Esophagus muscularis mucosa (tissue), 4 donors: Measurements from ENCODE around the gene CST7. TPM values are rescaled to one million over a fixed set of nuclear protein-coding genes. Genes with fewer than 3 reads are reported as not detected.

Experiments used
- DNase-seq: peaks from one replicate; pipeline ENCODE4 v3.0.0-alpha.2; 2017; ENCODE audit errors: extremely low spot score
- H3K27ac ChIP-seq, 4 donors: fragments of 200-600 bp; sonication (generic); replicated peaks in 1 of 4; 1 replicate in 3 of 4; 2 replicates in 1 of 4; pipeline ENCODE4 v1.5.1; 2016 to 2019; ENCODE audit warnings: mild to moderate bottlenecking in 1 of 4
- H3K27me3 ChIP-seq, 4 donors: fragments of 200-600 bp; sonication (generic); one replicate each; pipeline versions ENCODE4 v1.5.1 to v1.6.0; 2016 to 2019
- H3K36me3 ChIP-seq, 4 donors: fragments of 200-600 bp; sonication (generic); one replicate each; pipeline ENCODE4 v1.5.1; 2016 to 2019
- H3K4me1 ChIP-seq, 4 donors: fragments of 200-600 bp; sonication (generic); one replicate each; pipeline ENCODE4 v1.5.1; 2016 to 2019
- H3K4me3 ChIP-seq, 4 donors: fragments of 200-600 bp; sonication (generic); 1 replicate in 2 of 4; 2 replicates in 2 of 4; pipeline ENCODE4 v1.5.1; 2016 to 2019; ENCODE audit warnings: mild to moderate bottlenecking in 4 of 4, moderate library complexity in 1 of 4
- H3K9me3 ChIP-seq, 4 donors: fragments of 200-600 bp; sonication (generic); 1 replicate in 3 of 4; 2 replicates in 1 of 4; pipeline ENCODE4 v1.5.1; 2016 to 2019
- EP300 ChIP-seq: sonication (generic); formaldehyde crosslinking; IDR thresholded peaks from one replicate; pipeline ENCODE4 v1.6.1; 2017; ENCODE audit warnings: antibody characterized with exemption
- POLR2A ChIP-seq: fragments of 450-650 bp; IDR thresholded peaks from one replicate; pipeline ENCODE4 v1.6.1; 2017; ENCODE audit warnings: antibody characterized with exemption, moderate library complexity, mild to moderate bottlenecking, low read depth
- POLR2AphosphoS5 ChIP-seq, 2 donors: sonication (generic); formaldehyde crosslinking; IDR thresholded peaks; one replicate each; pipeline ENCODE4 v1.6.1; 2017; ENCODE audit warnings: antibody characterized with exemption in 2 of 2
- WGBS: methylation state at CpG from one replicate; pipeline ENCODE4 v1.1.5; 2018; 5-methylcytosine and 5-hydroxymethylcytosine counted together
- intact Hi-C: fragments of 100-400 bp; cut with DNase I; formaldehyde crosslinking; loops from one replicate; pipeline ENCODE4 v1.15.1; 2023
- total RNA-seq, 4 donors: library from RNA; depleted of rRNA; stranded (reverse); fragments of >200 nt; gene quantifications; one replicate each; pipeline versions ENCODE4 v1.1.0 to v1.2.1, GENCODE V29; 2016
- TF ChIP-seq, protein P1 (sequence below), 3 experiments: fragments of 200-600 bp in 2 of 3; fragments of 450-650 bp in 1 of 3; sonication (generic) in 2 of 3; IDR thresholded peaks; one replicate each; pipeline ENCODE4 v1.5.1; 2017 to 2019; ENCODE audit warnings: antibody characterized with exemption in 3 of 3, mild to moderate bottlenecking in 2 of 3, moderate library complexity in 1 of 3

The CST7 gene
- total RNA-seq, 4 donors from 2014 or later, result 1.2 to 13.8 (median 1.5) TPM; not detected in 1

DNA sequence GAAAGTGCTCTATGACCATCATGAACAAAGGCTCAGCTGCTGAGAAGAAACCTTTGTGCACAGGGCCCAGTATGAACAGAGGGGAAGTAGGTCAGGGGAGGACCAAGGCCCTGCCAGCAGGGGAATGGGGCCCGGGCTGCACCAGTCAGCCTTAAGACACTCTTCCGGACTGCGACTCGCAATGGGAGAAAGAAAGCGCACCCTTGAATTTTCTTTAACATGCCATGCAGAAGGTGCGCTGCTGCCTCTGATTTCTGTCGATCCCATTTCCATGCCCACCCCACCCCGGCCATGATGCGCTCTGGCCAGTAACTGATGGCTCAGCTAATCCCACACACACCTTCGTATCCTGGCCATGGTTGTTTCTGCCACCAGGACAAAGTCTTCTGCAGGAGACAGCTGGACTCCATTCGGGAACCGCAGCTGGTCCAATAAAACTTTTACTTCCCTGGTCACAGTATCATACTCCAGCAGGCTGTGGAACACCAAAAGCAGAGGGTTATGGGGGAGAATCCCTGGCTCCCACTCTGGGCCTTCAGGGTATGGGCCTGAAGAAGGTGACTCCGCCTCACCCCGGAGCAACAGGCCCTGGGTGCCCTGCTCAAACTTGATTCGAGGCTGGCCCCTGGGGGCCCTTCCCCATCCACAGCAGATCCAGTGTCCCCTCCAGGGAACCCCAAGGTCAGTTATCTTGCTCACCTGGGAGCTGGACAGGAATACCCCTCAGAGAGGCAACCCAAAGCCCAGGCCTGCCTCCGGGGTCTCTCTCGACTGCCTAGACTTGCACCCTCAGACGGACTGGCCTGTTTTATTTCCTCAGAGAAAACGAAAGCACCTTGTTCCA, 20.3 kb downstream of the CST7 start:
- Histone ChIP-seq H3K36me3 (peaks cover 71 to 96% (median 89%) of the 10 kb centered on the region in 4 donors), H3K27me3 (no peaks in the 10 kb centered on the region), H3K4me3 (no peak overlapping the region), H3K9me3 (no peaks in the 10 kb centered on the region), H3K4me1 (no peaks in the 10 kb centered on the region), H3K27ac (no peak overlapping the region)
- 94% methylated on average over 19 of the region's 19 CpGs for WGBS
- TF ChIP-seq POLR2A (no peak), EP300 (no peak)
- DNase-seq, result no peak
- intact Hi-C loops, result no loop called here

DNA sequence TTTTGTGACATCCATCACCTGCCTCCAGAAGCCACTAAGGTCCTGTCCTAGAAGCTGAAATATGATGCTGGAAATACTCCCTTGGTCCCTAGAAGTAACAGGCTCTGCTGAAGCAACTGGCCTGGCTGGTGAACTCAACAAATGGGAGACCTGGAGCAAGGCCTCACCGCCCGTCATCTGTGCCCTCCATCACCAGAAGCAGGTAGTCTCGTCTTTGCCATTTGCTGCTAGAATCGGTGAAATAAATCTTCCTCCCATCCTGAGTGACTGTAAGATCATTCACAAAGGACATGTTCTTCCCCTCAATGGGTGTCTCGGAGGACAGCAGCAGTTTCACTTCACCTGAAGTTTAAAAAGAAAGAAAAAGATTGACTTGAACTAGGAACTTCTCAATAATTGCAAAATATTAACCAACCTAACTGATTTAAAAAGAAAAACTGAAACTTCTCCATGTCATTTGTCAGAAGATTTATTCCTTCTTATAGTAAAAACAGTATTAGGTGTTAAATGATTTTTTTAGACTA, 21.0 kb downstream of the CST7 start:
- peaks cover 70 to 90% (median 82%) of the 10 kb centered on the region in 4 donors for H3K36me3 ChIP-seq
- 87% methylated on average over 5 of the region's 5 CpGs for WGBS
- intact Hi-C loops, result no loop called here
- H3K4me3 ChIP-seq, result no peak overlapping the region
- H3K27ac ChIP-seq, result no peak overlapping the region
- no peaks in the 10 kb centered on the region for H3K9me3 ChIP-seq
- no peaks in the 10 kb centered on the region for H3K27me3 ChIP-seq
- no peaks in the 10 kb centered on the region for H3K4me1 ChIP-seq
- TF ChIP-seq, protein P1, sequence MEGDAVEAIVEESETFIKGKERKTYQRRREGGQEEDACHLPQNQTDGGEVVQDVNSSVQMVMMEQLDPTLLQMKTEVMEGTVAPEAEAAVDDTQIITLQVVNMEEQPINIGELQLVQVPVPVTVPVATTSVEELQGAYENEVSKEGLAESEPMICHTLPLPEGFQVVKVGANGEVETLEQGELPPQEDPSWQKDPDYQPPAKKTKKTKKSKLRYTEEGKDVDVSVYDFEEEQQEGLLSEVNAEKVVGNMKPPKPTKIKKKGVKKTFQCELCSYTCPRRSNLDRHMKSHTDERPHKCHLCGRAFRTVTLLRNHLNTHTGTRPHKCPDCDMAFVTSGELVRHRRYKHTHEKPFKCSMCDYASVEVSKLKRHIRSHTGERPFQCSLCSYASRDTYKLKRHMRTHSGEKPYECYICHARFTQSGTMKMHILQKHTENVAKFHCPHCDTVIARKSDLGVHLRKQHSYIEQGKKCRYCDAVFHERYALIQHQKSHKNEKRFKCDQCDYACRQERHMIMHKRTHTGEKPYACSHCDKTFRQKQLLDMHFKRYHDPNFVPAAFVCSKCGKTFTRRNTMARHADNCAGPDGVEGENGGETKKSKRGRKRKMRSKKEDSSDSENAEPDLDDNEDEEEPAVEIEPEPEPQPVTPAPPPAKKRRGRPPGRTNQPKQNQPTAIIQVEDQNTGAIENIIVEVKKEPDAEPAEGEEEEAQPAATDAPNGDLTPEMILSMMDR (IDR thresholded peaks at IDR 0.05), result no peak
- no peak for TF ChIP-seq POLR2AphosphoS5 (IDR thresholded peaks at IDR 0.05)
- TF ChIP-seq POLR2A, result no peak
- no peak for TF ChIP-seq EP300
- no peak for DNase-seq

DNA sequence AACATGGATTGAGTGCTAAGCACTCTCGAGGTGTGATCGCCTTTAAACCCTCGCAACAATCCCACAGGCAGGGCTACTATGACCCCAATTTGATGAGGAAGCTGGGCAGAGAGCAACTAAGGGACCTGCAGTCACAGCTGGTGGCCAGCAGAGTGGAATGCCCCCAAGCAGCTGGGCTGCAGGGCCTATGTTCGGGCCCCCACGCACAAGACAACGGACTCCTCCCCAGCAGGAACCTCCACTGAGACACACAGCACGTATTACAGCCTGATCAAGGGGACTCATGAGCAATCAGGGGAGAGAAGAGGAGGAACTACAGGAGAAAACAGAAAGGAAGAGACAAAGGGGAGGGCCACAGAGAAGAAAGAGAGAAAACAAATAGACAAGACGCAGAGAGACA, 21.7 kb downstream of the CST7 start:
- intact Hi-C loops, result no loop called here
- peaks cover 67 to 83% (median 75%) of the 10 kb centered on the region in 4 donors for H3K36me3 ChIP-seq
- H3K4me3 ChIP-seq, result no peak overlapping the region
- WGBS, result 78% methylated on average over 8 of the region's 8 CpGs
- H3K9me3 ChIP-seq, result no peaks in the 10 kb centered on the region
- DNase-seq, result no peak
- H3K4me1 ChIP-seq, result no peaks in the 10 kb centered on the region
- H3K27me3 ChIP-seq, result no peaks in the 10 kb centered on the region
- H3K27ac ChIP-seq, result no peak overlapping the region
- no peak for TF ChIP-seq POLR2A
- TF ChIP-seq POLR2AphosphoS5 (IDR thresholded peaks at IDR 0.05), result no peak
- TF ChIP-seq, protein P1 (IDR thresholded peaks at IDR 0.05), result no peak
- no peak for TF ChIP-seq EP300

DNA sequence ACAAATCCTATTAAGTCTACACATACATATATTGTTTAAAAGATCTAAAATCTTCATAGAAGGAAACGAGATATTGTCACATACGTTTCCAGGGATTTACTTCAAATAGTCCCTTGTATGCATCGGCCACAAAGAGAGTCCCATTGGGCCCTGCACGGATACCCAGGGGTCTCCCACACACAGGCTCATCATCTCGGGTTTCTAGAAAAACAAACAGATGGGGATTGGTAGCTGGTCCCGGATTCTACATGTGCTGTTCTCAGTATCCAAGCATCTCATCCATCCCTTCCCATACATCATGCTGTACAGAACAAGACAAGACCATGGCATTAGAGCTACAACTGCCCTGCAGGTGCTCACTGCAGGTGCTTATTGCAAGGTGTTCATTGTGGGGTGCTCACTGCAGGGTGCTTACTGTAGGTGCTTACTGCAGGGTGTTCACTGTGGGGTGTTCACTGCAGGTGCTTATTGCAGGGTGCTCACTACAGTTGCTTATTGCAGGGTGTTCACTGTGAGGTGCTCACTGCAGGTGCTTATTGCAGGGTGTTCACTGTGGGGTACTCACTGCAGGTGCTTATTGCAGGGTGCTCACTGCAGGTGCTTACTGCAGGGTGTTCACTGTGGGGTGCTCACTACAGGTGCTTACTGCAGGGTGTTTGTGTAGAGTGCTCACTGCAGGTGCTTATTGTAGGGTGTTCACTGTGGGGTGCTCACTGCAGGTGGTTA, 22.5 kb downstream of the CST7 start:
- no peak overlapping the region for H3K4me3 ChIP-seq
- H3K27ac ChIP-seq, result no peak overlapping the region
- no peaks in the 10 kb centered on the region for H3K9me3 ChIP-seq
- H3K27me3 ChIP-seq, result no peaks in the 10 kb centered on the region
- H3K4me1 ChIP-seq, result no peaks in the 10 kb centered on the region
- intact Hi-C loops, result no loop called here
- DNase-seq, result no peak
- WGBS, result 78% methylated on average over 6 of the region's 6 CpGs
- TF ChIP-seq EP300 (no peak), POLR2A (no peak), POLR2AphosphoS5 (IDR thresholded peaks at IDR 0.05) (no peak)
- TF ChIP-seq, protein P1 (IDR thresholded peaks at IDR 0.05), result no peak
- peaks cover 63 to 78% (median 69%) of the 10 kb centered on the region in 4 donors for H3K36me3 ChIP-seq

DNA sequence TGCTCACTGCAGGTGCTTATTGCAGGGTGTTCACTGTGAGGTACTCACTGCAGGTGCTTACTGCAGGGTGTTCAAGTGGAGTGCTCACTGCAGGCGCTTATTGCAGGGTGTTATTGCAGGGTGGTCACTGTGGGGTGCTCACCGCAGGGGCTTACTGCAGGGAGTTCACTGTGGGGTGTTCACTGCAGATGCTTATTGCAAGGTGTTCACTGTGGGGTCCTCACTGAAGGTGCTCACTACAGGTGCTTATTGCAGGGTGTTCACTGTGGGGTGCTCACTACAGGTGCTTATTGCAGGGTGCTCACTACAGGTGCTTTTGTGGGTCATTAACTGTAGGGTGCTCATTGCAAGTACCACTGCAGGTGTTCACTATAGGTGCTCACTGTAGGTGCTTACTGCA, 23.3 kb downstream of the CST7 start:
- H3K27me3 ChIP-seq, result no peaks in the 10 kb centered on the region
- peaks cover 0 to 4% (median 2%) of the 10 kb centered on the region in 4 donors for H3K4me1 ChIP-seq
- no peaks in the 10 kb centered on the region for H3K9me3 ChIP-seq
- intact Hi-C loops, result no loop called here
- no peak for DNase-seq
- no peak overlapping the region for H3K27ac ChIP-seq
- 86% methylated on average over 2 of the region's 2 CpGs for WGBS
- H3K4me3 ChIP-seq, result no peak overlapping the region
- H3K36me3 ChIP-seq, result peaks cover 57 to 78% (median 65%) of the 10 kb centered on the region in 4 donors
- TF ChIP-seq POLR2A (no peak), EP300 (no peak), POLR2AphosphoS5 (IDR thresholded peaks at IDR 0.05) (no peak)
- TF ChIP-seq, protein P1 (IDR thresholded peaks at IDR 0.05), result no peak
